Upper lobe of left lung (tissue), 6 donors: ENCODE results near the gene SIRPB2. TPM values are rescaled to one million over a fixed set of nuclear protein-coding genes. Genes with fewer than 3 reads are reported as not detected.

ENCODE experiments used
- ATAC-seq, 2 donors: fragments of 200-7000 bp; cut with Tn5 transposase; one replicate each; pipeline ENCODE4 v1.9.1; 2022; ENCODE audit warnings: mild to moderate bottlenecking in 2 of 2, moderate library complexity in 2 of 2; ENCODE audit not compliant: low FRiP score in 2 of 2
- DNase-seq, 2 donors: peaks; one replicate each; pipeline ENCODE4 v3.0.0-alpha.2; 2019 to 2020
- H3K27ac ChIP-seq, 4 donors: fragments of 200-600 bp; sonication (generic); one replicate each; pipeline ENCODE4 v1.5.1; 2016 to 2019
- H3K27me3 ChIP-seq, 4 donors: fragments of 200-600 bp; sonication (generic); one replicate each; pipeline ENCODE4 v1.5.1; 2017 to 2019
- H3K36me3 ChIP-seq, 4 donors: fragments of 200-600 bp; sonication (generic); one replicate each; pipeline ENCODE4 v1.5.1; 2016 to 2019
- H3K4me1 ChIP-seq, 4 donors: fragments of 200-600 bp; sonication (generic); one replicate each; pipeline ENCODE4 v1.5.1; 2018 to 2019
- H3K4me3 ChIP-seq, 4 donors: fragments of 200-600 bp; sonication (generic); one replicate each; pipeline ENCODE4 v1.5.1; 2017 to 2019; ENCODE audit warnings: mild to moderate bottlenecking in 2 of 4, moderate library complexity in 1 of 4
- H3K9me3 ChIP-seq, 4 donors: fragments of 200-600 bp; sonication (generic); one replicate each; pipeline ENCODE4 v1.5.1; 2018 to 2019
- CTCF ChIP-seq, 6 experiments: fragments of 450-650 bp in 4 of 6; fragments of 200-600 bp in 2 of 6; sonication (generic) in 2 of 6; IDR thresholded peaks; one replicate each; pipeline ENCODE4 v1.5.1; 2016 to 2019; ENCODE audit warnings: antibody characterized with exemption in 6 of 6
- EP300 ChIP-seq, 4 donors: sonication (generic); formaldehyde crosslinking; IDR thresholded peaks; one replicate each; pipeline ENCODE4 v1.5.1; 2017; ENCODE audit warnings: antibody characterized with exemption in 4 of 4, control low read depth in 2 of 4
- POLR2A ChIP-seq, 4 donors: fragments of 450-650 bp; IDR thresholded peaks; one replicate each; pipeline ENCODE4 v1.5.1; 2016 to 2017; ENCODE audit warnings: antibody characterized with exemption in 4 of 4, mild to moderate bottlenecking in 2 of 4
- POLR2AphosphoS5 ChIP-seq, 2 donors: sonication (generic); formaldehyde crosslinking; IDR thresholded peaks; one replicate each; pipeline ENCODE4 v1.5.1; 2017; ENCODE audit warnings: antibody characterized with exemption in 2 of 2
- WGBS, 2 donors: methylation state at CpG; one replicate each; pipeline ENCODE4 v1.1.5; 2017 to 2018; 5-methylcytosine and 5-hydroxymethylcytosine counted together
- total RNA-seq, 6 donors: library from RNA; depleted of rRNA in 4 of 6; stranded (reverse); fragments of >200 nt in 4 of 6; gene quantifications; one replicate each; pipeline versions ENCODE4 v1.1.0 to v1.2.1, GENCODE V29; 2016 to 2021
- donor health status: DM: no; HTN: no; CAD: no; lungs with moderate emphysema.
- donor health status: DM: no; HTN: yes; CAD: no; lungs with severe emphysema.

SIRPB2 gene
- total RNA-seq, 6 donors from 2014 or later: 12.1 to 59.7 (median 23.8) TPM

GRCh38 chr20:1467355-1468116 is 23.7 kb downstream of the SIRPB2 start:
- WGBS, 2 donors: 40 to 54% methylated on average over 22 of the region's 22 CpGs
- peak overlapping the region; percentile 87 to 96 (median 89) for H3K27ac ChIP-seq
- H3K27me3 ChIP-seq: no peaks in the 10 kb centered on the region
- peaks cover 0 to 21% (median 0%) of the 10 kb centered on the region in 4 donors for H3K36me3 ChIP-seq
- H3K4me1 ChIP-seq: peaks cover 43 to 48% (median 45%) of the 10 kb centered on the region in 4 donors
- peak in 1 of 4 donors; percentile 44 for TF ChIP-seq POLR2A (IDR thresholded peaks at IDR 0.05)
- TF ChIP-seq POLR2AphosphoS5 (IDR thresholded peaks at IDR 0.05): no peak
- TF ChIP-seq CTCF (IDR thresholded peaks at IDR 0.05): no peak
- DNase-seq (peak in 1 of 2 donors; percentile 48), ATAC-seq (peak; percentile 15 to 32)
- H3K9me3 ChIP-seq: peaks cover 0 to 4% (median 0%) of the 10 kb centered on the region in 4 donors
- peak overlapping the region in 3 of 4 donors; percentile 75 to 100 (median 99) for H3K4me3 ChIP-seq

GRCh38 chr20:1467082-1467354 is 24.2 kb downstream of the SIRPB2 start:
- Histone ChIP-seq H3K27me3 (no peaks in the 10 kb centered on the region), H3K9me3 (peaks cover 0 to 4% (median 0%) of the 10 kb centered on the region in 4 donors), H3K4me3 (peak overlapping the region in 3 of 4 donors; percentile 75 to 100 (median 99)), H3K27ac (peak overlapping the region; percentile 87 to 96 (median 89)), H3K4me1 (peaks cover 44 to 48% (median 47%) of the 10 kb centered on the region in 4 donors), H3K36me3 (peaks cover 0 to 26% (median 1%) of the 10 kb centered on the region in 4 donors)
- DNase-seq: no peak
- no peak for ATAC-seq
- WGBS, 2 donors: 10% methylated on average over 6 to 7 of the region's 7 CpGs
- TF ChIP-seq POLR2A (IDR thresholded peaks at IDR 0.05): no peak
- TF ChIP-seq CTCF (IDR thresholded peaks at IDR 0.05): no peak
- TF ChIP-seq POLR2AphosphoS5 (IDR thresholded peaks at IDR 0.05): no peak
- no peak for TF ChIP-seq EP300 (IDR thresholded peaks at IDR 0.05)

GRCh38 chr20:1466211-1467081 is 24.8 kb downstream of the SIRPB2 start, which contains the start of gene NSFL1C:
NSFL1C (minus strand) TSS chr20:1466849; CDS start chr20:1466824, 25 bp downstream.
- peaks cover 0 to 32% (median 2%) of the 10 kb centered on the region in 4 donors for H3K36me3 ChIP-seq
- TF ChIP-seq POLR2A (IDR thresholded peaks at IDR 0.05): peak in 3 of 4 donors; percentile 63 to 80 (median 78)
- peak; percentile 94 to 99 (median 97) for TF ChIP-seq CTCF (IDR thresholded peaks at IDR 0.05)
- TF ChIP-seq EP300 (IDR thresholded peaks at IDR 0.05): peak in 1 of 4 donors; percentile 35
- peak; percentile 65 to 69 for TF ChIP-seq POLR2AphosphoS5 (IDR thresholded peaks at IDR 0.05)
- H3K27me3 ChIP-seq: no peaks in the 10 kb centered on the region
- H3K9me3 ChIP-seq: peaks cover 0 to 4% (median 0%) of the 10 kb centered on the region in 4 donors
- peak within 1 kb of the TSS; percentile 75 to 100 (median 98) for H3K4me3 ChIP-seq
- H3K27ac ChIP-seq: peak within 1 kb of the TSS; percentile 87 to 96 (median 89)
- DNase-seq (peak; percentile 95 to 100), ATAC-seq (peak; percentile 97)
- peaks cover 44 to 48% (median 47%) of the 10 kb centered on the region in 4 donors for H3K4me1 ChIP-seq
- WGBS, 2 donors: 0 to 1% methylated on average over 9 to 76 of the region's 104 CpGs

- WGBS, 2 donors: 40 to 51% methylated on average over 10 to 12 of the region's 12 CpGs
- ATAC-seq (no peak), DNase-seq (no peak)
- Histone ChIP-seq H3K27me3 (no peaks in the 10 kb centered on the region), H3K27ac (peak overlapping the region; percentile 87 to 96 (median 89)), H3K4me1 (peaks cover 44 to 48% (median 47%) of the 10 kb centered on the region in 4 donors), H3K36me3 (peaks cover 0 to 40% (median 4%) of the 10 kb centered on the region in 4 donors), H3K9me3 (peaks cover 0 to 4% (median 0%) of the 10 kb centered on the region in 4 donors), H3K4me3 (peak overlapping the region; percentile 75 to 100 (median 98))
- TF ChIP-seq POLR2AphosphoS5 (IDR thresholded peaks at IDR 0.05): no peak
- TF ChIP-seq CTCF (IDR thresholded peaks at IDR 0.05): no peak
- no peak for TF ChIP-seq EP300 (IDR thresholded peaks at IDR 0.05)
- TF ChIP-seq POLR2A (IDR thresholded peaks at IDR 0.05): no peak
These were observed 25.6 kb downstream of the SIRPB2 start for GRCh38 chr20:1465470-1466210.
